Measurements from ENCODE around the gene C1orf94. TPM values are rescaled to one million over a fixed set of nuclear protein-coding genes. Genes with fewer than 3 reads are reported as not detected.

Gene C1orf94
- total and polyA plus RNA-seq, 11 donors = not detected

GRCh38 chr1:34129630-34130029 is 47.1 kb upstream of the C1orf94 start:
- intact Hi-C loops (cut with DNase I) = no loop called here
- no peak for TF ChIP-seq CTCF (IDR thresholded peaks at IDR 0.05)
- TF ChIP-seq POLR2A (IDR thresholded peaks at IDR 0.05) = no peak
- Histone ChIP-seq H3K9me3 (no peaks in the 10 kb centered on the region), H3K36me3 (no peaks in the 10 kb centered on the region), H3K27ac (no peak overlapping the region), H3K27me3 (peaks cover 0 to 17% (median 0%) of the 10 kb centered on the region in 9 donors), H3K4me1 (no peaks in the 10 kb centered on the region), H3K4me3 (no peak overlapping the region)
- ATAC-seq (no peak), DNase-seq (no peak)
- WGBS, 4 donors = 69 to 81% (median 71%) methylated on average over 6 of the region's 6 CpGs

GRCh38 chr1:34130306-34130705 is 46.4 kb upstream of the C1orf94 start:
- intact Hi-C loops (cut with DNase I) = no loop called here
- Histone ChIP-seq H3K27ac (no peak overlapping the region), H3K27me3 (peaks cover 0 to 17% (median 0%) of the 10 kb centered on the region in 9 donors), H3K36me3 (no peaks in the 10 kb centered on the region), H3K4me3 (no peak overlapping the region), H3K9me3 (no peaks in the 10 kb centered on the region), H3K4me1 (no peaks in the 10 kb centered on the region)
- ATAC-seq (no peak), DNase-seq (no peak)
- TF ChIP-seq POLR2A (IDR thresholded peaks at IDR 0.05) = no peak
- no peak for TF ChIP-seq CTCF (IDR thresholded peaks at IDR 0.05)
- 78 to 85% (median 83%) methylated on average over 5 of the region's 5 CpGs for WGBS, 4 donors

- 80 to 93% (median 85%) methylated on average over 3 of the region's 3 CpGs for WGBS, 4 donors
- Histone ChIP-seq H3K4me1 (no peaks in the 10 kb centered on the region), H3K4me3 (no peak overlapping the region), H3K36me3 (no peaks in the 10 kb centered on the region), H3K9me3 (no peaks in the 10 kb centered on the region), H3K27ac (no peak overlapping the region), H3K27me3 (peaks cover 0 to 11% (median 0%) of the 10 kb centered on the region in 9 donors)
- TF ChIP-seq POLR2A (IDR thresholded peaks at IDR 0.05) = no peak
- no peak for TF ChIP-seq CTCF (IDR thresholded peaks at IDR 0.05)
- no peak for DNase-seq
- ATAC-seq = no peak
- intact Hi-C loops (cut with DNase I) = no loop called here
Observed at GRCh38 chr1:34131396-34132160, 45.1 kb upstream of the C1orf94 start.

- TF ChIP-seq POLR2A (IDR thresholded peaks at IDR 0.05) (no peak), CTCF (IDR thresholded peaks at IDR 0.05) (no peak)
- no peak for ATAC-seq
- 72 to 83% (median 78%) methylated on average over 4 of the region's 4 CpGs for WGBS, 4 donors
- Histone ChIP-seq H3K36me3 (no peaks in the 10 kb centered on the region), H3K27ac (no peak overlapping the region), H3K4me1 (no peaks in the 10 kb centered on the region), H3K9me3 (no peaks in the 10 kb centered on the region), H3K27me3 (peaks cover 0 to 11% (median 0%) of the 10 kb centered on the region in 9 donors), H3K4me3 (no peak overlapping the region)
- intact Hi-C loops (cut with DNase I) = no loop called here
- no peak for DNase-seq
Observed at GRCh38 chr1:34132161-34132420, 44.6 kb upstream of the C1orf94 start.
